IMR-90 (cell line): Measurements from ENCODE around the gene TP63. TPM values are rescaled to one million over a fixed set of nuclear protein-coding genes. Genes with fewer than 3 reads are reported as not detected.

ENCODE experiments used
- ATAC-seq: fragments of 200-7000 bp; cut with Tn5 transposase; 2 replicates; pipeline ENCODE4 v1.9.1; 2020; ENCODE audit warnings: low read depth, mild to moderate bottlenecking, moderate library complexity
- BruUV-seq: library from RNA; stranded (reverse); fragments of 400-500 nt; replicated peaks from 2 replicates; lab custom pipeline; 2021; lab: Mats Ljungman, UMichigan
- CTCF ChIA-PET: fragments of 300-600 bp; formaldehyde crosslinking; extraction: SDS; loops from one replicate; lab custom pipeline; 2021; ENCODE audit warnings: antibody characterized with exemption; lab: Yijun Ruan, JAX
- POLR2A ChIA-PET: fragments of 300-600 bp; sonication (Branson Sonifier 250); formaldehyde crosslinking; loops from one replicate; lab custom pipeline; 2022; ENCODE audit warnings: antibody characterized with exemption; ENCODE audit not compliant: unreplicated experiment; lab: Charles Lee
- DNase-seq: peaks from one replicate; pipeline ENCODE4 v3.0.0; 2013
- H2AFZ ChIP-seq: replicated peaks from 2 replicates; pipeline ENCODE3; 2013; ENCODE audit warnings: low read length, mild to moderate bottlenecking; ENCODE audit not compliant: poor library complexity
- H2AK5ac ChIP-seq: 2 replicates; pipeline ENCODE4 v1.6.1; 2013; ENCODE audit warnings: low read depth, low read length, inconsistent platforms
- H2AK9ac ChIP-seq: replicated peaks from 2 replicates; pipeline ENCODE3; 2013; ENCODE audit warnings: mild to moderate bottlenecking, low read depth, low read length, moderate library complexity; ENCODE audit not compliant: poor library complexity
- H2BK120ac ChIP-seq: 2 replicates; pipeline ENCODE4 v1.6.1; 2013; ENCODE audit warnings: low read depth, low read length, inconsistent platforms
- H2BK15ac ChIP-seq: 3 replicates; pipeline ENCODE4 v1.6.1; 2013; ENCODE audit warnings: low read depth, low read length, inconsistent platforms
- H2BK20ac ChIP-seq: 2 replicates; pipeline ENCODE4 v1.6.1; 2013; ENCODE audit warnings: low read depth, mild to moderate bottlenecking, inconsistent platforms, low read length, moderate library complexity
- H2BK5ac ChIP-seq: 2 replicates; pipeline ENCODE4 v1.6.1; 2013; ENCODE audit warnings: mild to moderate bottlenecking, low read depth, low read length, inconsistent platforms; ENCODE audit not compliant: poor library complexity, severe bottlenecking
- H3K14ac ChIP-seq: replicated peaks from 2 replicates; pipeline ENCODE4 v1.6.1; 2013; ENCODE audit warnings: low read depth, low read length, inconsistent platforms
- H3K18ac ChIP-seq: 2 replicates; pipeline ENCODE4 v1.6.1; 2013; ENCODE audit warnings: low read depth, low read length, control low read depth
- H3K23ac ChIP-seq: 2 replicates; pipeline ENCODE4 v1.6.1; 2013; ENCODE audit warnings: low read depth, low read length, inconsistent platforms
- H3K27ac ChIP-seq: 2 replicates; pipeline ENCODE4 v1.5.1; 2013; ENCODE audit warnings: mild to moderate bottlenecking, control low read depth, low read length; ENCODE audit not compliant: insufficient read depth
- H3K27me3 ChIP-seq: 2 replicates; pipeline ENCODE4 v1.6.1; 2013; ENCODE audit warnings: low read length; ENCODE audit not compliant: control insufficient read depth, insufficient read depth
- H3K36me3 ChIP-seq: 2 replicates; pipeline ENCODE4 v1.6.1; 2013; ENCODE audit warnings: low read length, mixed read lengths; ENCODE audit not compliant: control insufficient read depth, insufficient read depth
- H3K4ac ChIP-seq: 2 replicates; pipeline ENCODE4 v1.6.1; 2013; ENCODE audit warnings: low read depth, low read length, inconsistent platforms
- H3K4me1 ChIP-seq: 2 replicates; pipeline ENCODE4 v1.6.1; 2013; ENCODE audit warnings: low read length, mixed read lengths; ENCODE audit not compliant: control insufficient read depth, insufficient read depth
- H3K4me2 ChIP-seq: 2 replicates; pipeline ENCODE4 v1.6.1; 2013; ENCODE audit warnings: low read depth, mild to moderate bottlenecking, control low read depth, low read length, moderate library complexity
- H3K4me3 ChIP-seq: 2 replicates; pipeline ENCODE4 v1.5.1; 2013; ENCODE audit warnings: low read depth, mild to moderate bottlenecking, control low read depth, low read length, moderate library complexity; ENCODE audit not compliant: insufficient read depth
- H3K56ac ChIP-seq: 2 replicates; pipeline ENCODE4 v1.6.1; 2013; ENCODE audit warnings: low read length, inconsistent platforms; ENCODE audit not compliant: insufficient read depth; ENCODE audit errors: extremely low read depth
- H3K79me1 ChIP-seq, 2 experiments: 2 replicates each; pipeline ENCODE4 v1.6.1; 2013; ENCODE audit warnings: low read length in 2 of 2, inconsistent platforms in 1 of 2, low read depth in 1 of 2
- H3K9ac ChIP-seq: 2 replicates; pipeline ENCODE4 v1.6.1; 2013; ENCODE audit warnings: low read depth, low read length, control low read depth
- H3K9me1 ChIP-seq: 2 replicates; pipeline ENCODE4 v1.6.1; 2013; ENCODE audit warnings: low read length, inconsistent platforms; ENCODE audit not compliant: insufficient read depth
- H3K9me3 ChIP-seq: 2 replicates; pipeline ENCODE4 v1.6.1; 2013; ENCODE audit warnings: low read length; ENCODE audit not compliant: control insufficient read depth, insufficient read depth
- H4K20me1 ChIP-seq: 2 replicates; pipeline ENCODE4 v1.6.1; 2013; ENCODE audit warnings: low read length, inconsistent platforms; ENCODE audit not compliant: insufficient read depth
- H4K5ac ChIP-seq: 2 replicates; pipeline ENCODE4 v1.6.1; 2013; ENCODE audit warnings: mild to moderate bottlenecking, low read depth, low read length, control low read depth
- H4K8ac ChIP-seq, 2 experiments: 2 replicates each; pipeline ENCODE4 v1.6.1; 2013; ENCODE audit warnings: low read depth in 2 of 2, low read length in 2 of 2, control low read depth in 1 of 2, inconsistent platforms in 1 of 2
- H4K91ac ChIP-seq: 2 replicates; pipeline ENCODE4 v1.6.1; 2013; ENCODE audit warnings: low read depth, low read length, inconsistent platforms; ENCODE audit not compliant: insufficient read depth
- BHLHE40 ChIP-seq: fragments of 150-350 bp; IDR thresholded peaks from 2 replicates; pipeline ENCODE4 v1.6.1; 2016; ENCODE audit warnings: mild to moderate bottlenecking, low read depth, low read length
- CEBPB ChIP-seq: IDR thresholded peaks from 2 replicates; pipeline ENCODE4 v1.6.1; 2012; ENCODE audit warnings: low read depth, low read length, improper control_type of control experiment
- CHD1 ChIP-seq: IDR thresholded peaks from 2 replicates; pipeline ENCODE4 v1.6.1; 2012; ENCODE audit warnings: low read depth, low read length, improper control_type of control experiment
- FOS ChIP-seq: fragments of 150-350 bp; IDR thresholded peaks from 2 replicates; pipeline ENCODE4 v1.6.1; 2016; ENCODE audit warnings: low read depth, low read length
- MAFK ChIP-seq: IDR thresholded peaks from 2 replicates; pipeline ENCODE4 v1.6.1; 2012; ENCODE audit warnings: low read depth, low read length, improper control_type of control experiment
- MAZ ChIP-seq: IDR thresholded peaks from 2 replicates; pipeline ENCODE4 v1.6.1; 2012; ENCODE audit warnings: low read depth, mild to moderate bottlenecking, low read length, improper control_type of control experiment, moderate library complexity, borderline replicate concordance
- MXI1 ChIP-seq: IDR thresholded peaks from 2 replicates; pipeline ENCODE4 v1.6.1; 2012; ENCODE audit warnings: low read depth, mild to moderate bottlenecking, low read length, moderate library complexity, borderline replicate concordance
- NFE2L2 ChIP-seq: fragments of 150-350 bp; IDR thresholded peaks from 2 replicates; pipeline ENCODE4 v1.6.1; 2016; ENCODE audit warnings: low read depth, mild to moderate bottlenecking, low read length
- RAD21 ChIP-seq: IDR thresholded peaks from 2 replicates; pipeline ENCODE4 v1.6.1; 2012; ENCODE audit warnings: low read length, improper control_type of control experiment
- RCOR1 ChIP-seq: IDR thresholded peaks from 2 replicates; pipeline ENCODE4 v1.6.1; 2012; ENCODE audit warnings: mild to moderate bottlenecking, low read length, improper control_type of control experiment; ENCODE audit not compliant: insufficient replicate concordance
- RFX5 ChIP-seq: IDR thresholded peaks from 2 replicates; pipeline ENCODE4 v1.8.0; 2012; ENCODE audit warnings: low read depth, mild to moderate bottlenecking, low read length, moderate library complexity
- SMC3 ChIP-seq: fragments of 150-350 bp; IDR thresholded peaks from 2 replicates; pipeline ENCODE4 v1.6.1; 2016; ENCODE audit warnings: low read depth, mild to moderate bottlenecking, antibody characterized with exemption, low read length, moderate library complexity
- WGBS, 2 experiments: methylation state at CpG; one replicate each; pipeline versions ENCODE4 v1.1.5 to v1.1.7; 2013; ENCODE audit warnings: missing lambda C conversion rate in 2 of 2; ENCODE audit not compliant: insufficient read length in 1 of 2; ENCODE audit errors: extremely low coverage in 2 of 2; 5-methylcytosine and 5-hydroxymethylcytosine counted together
- dilution Hi-C: fragments of 300-500 bp; cut with HindIII; formaldehyde crosslinking; loops from one replicate; pipeline ENCODE4 v1.14.3; 2018; ENCODE audit warnings: low sequenced_read_pairs; ENCODE audit not compliant: unreplicated experiment
- in situ Hi-C: fragments of 300-500 bp; cut with MboI; formaldehyde crosslinking; loops from 3 replicates; pipeline ENCODE4 v1.14.3; 2019; ENCODE audit warnings: low sequenced_read_pairs, inconsistent platforms, mixed read lengths
- intact Hi-C: fragments of 100-400 bp; cut with micrococcal nuclease; formaldehyde crosslinking; loops from 2 replicates; pipeline ENCODE4 v1.10.0; 2022
- polyA plus RNA-seq, 3 experiments: library from polyadenylated mRNA; depleted of rRNA; stranded (reverse); fragments of >200 nt; gene quantifications; 2 replicates each; pipeline ENCODE4 v1.2.3, GENCODE V29; 2012; ENCODE audit warnings: low replicate concordance in 1 of 3
- total RNA-seq: library from RNA; depleted of rRNA; stranded (reverse); fragments of >200 nt; gene quantifications from 2 replicates; pipeline ENCODE4 v1.2.3, GENCODE V29; 2012
- TF ChIP-seq, protein P1 (sequence below): fragments of 150-350 bp; IDR thresholded peaks from 2 replicates; pipeline ENCODE4 v1.6.1; 2017; ENCODE audit warnings: mild to moderate bottlenecking, antibody characterized with exemption, low read length, low read depth
- TF ChIP-seq, protein P2 (sequence below): fragments of 150-350 bp; IDR thresholded peaks from 2 replicates; pipeline ENCODE4 v1.6.1; 2016; ENCODE audit warnings: low read depth, mild to moderate bottlenecking, low read length, moderate library complexity, borderline replicate concordance
- TF ChIP-seq, protein P3 (sequence below): conservative IDR thresholded peaks from 2 replicates; pipeline ENCODE4 v1.5.1; 2012; ENCODE audit warnings: mild to moderate bottlenecking, low read depth, low read length, improper control_type of control experiment

TP63 gene
- total and polyA plus RNA-seq, 2 of the 4 experiments (the other 2 are of a cell fraction) = not detected

DNA sequence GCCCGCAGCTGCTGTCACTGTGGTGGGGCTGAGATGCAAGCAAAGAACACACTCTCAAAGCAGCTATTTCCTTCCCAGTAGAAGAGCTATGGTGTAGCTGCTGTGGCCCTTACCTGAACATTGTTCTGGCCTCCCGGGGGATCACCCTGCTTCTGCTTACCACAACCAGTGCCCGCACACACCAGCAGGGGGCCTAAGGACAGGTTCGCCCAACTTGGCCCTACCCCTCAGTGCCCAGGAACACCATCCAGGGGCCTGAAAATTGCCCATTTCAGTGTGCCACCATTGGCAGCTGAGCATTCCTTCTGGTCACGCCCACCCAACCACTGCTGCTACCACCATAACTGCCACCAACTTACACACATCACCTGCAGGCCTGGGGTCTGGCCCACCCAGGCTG is 113.0 kb downstream of the TP63 start:
- in situ Hi-C loops = no loop called here
- POLR2A ChIA-PET = no interaction called here

More for the DNA sequence above, 113.0 kb downstream of the TP63 start:
- peaks cover 3% of the 10 kb centered on the region for H3K9me3 ChIP-seq
- no peak overlapping the region for H2AK9ac ChIP-seq
- H2AK5ac ChIP-seq = no peak overlapping the region
- ATAC-seq (no peak), DNase-seq (no peak)
- H2BK15ac ChIP-seq = no peak overlapping the region
- no peak overlapping the region for H2BK5ac ChIP-seq
- H4K20me1 ChIP-seq = no peaks in the 10 kb centered on the region
- no peaks in the 10 kb centered on the region for H3K79me1 ChIP-seq
- H4K91ac ChIP-seq = no peak overlapping the region
- WGBS, 2 experiments = 50% methylated on average over 1 of the region's 5 CpGs; no CpG with 5 or more reads in 1 of the 2 experiments
- no peak overlapping the region for H2AFZ ChIP-seq
- H3K18ac ChIP-seq = no peak overlapping the region
- BruUV-seq = no TSS peak
- no peak overlapping the region for H3K9ac ChIP-seq
- no peak overlapping the region for H3K23ac ChIP-seq
- intact Hi-C loops = no loop called here
- no peak overlapping the region for H4K8ac ChIP-seq
- H3K14ac ChIP-seq = no peak overlapping the region
- H3K27me3 ChIP-seq = no peaks in the 10 kb centered on the region
- no peak overlapping the region for H3K4me2 ChIP-seq
- no peak overlapping the region for H2BK20ac ChIP-seq
- H4K5ac ChIP-seq = no peak overlapping the region
- no peak for TF ChIP-seq BHLHE40
- TF ChIP-seq, protein P1, sequence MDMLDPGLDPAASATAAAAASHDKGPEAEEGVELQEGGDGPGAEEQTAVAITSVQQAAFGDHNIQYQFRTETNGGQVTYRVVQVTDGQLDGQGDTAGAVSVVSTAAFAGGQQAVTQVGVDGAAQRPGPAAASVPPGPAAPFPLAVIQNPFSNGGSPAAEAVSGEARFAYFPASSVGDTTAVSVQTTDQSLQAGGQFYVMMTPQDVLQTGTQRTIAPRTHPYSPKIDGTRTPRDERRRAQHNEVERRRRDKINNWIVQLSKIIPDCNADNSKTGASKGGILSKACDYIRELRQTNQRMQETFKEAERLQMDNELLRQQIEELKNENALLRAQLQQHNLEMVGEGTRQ = no peak
- no peak for TF ChIP-seq MAFK
- TF ChIP-seq, protein P2, sequence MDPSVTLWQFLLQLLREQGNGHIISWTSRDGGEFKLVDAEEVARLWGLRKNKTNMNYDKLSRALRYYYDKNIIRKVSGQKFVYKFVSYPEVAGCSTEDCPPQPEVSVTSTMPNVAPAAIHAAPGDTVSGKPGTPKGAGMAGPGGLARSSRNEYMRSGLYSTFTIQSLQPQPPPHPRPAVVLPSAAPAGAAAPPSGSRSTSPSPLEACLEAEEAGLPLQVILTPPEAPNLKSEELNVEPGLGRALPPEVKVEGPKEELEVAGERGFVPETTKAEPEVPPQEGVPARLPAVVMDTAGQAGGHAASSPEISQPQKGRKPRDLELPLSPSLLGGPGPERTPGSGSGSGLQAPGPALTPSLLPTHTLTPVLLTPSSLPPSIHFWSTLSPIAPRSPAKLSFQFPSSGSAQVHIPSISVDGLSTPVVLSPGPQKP = no peak
- no peak for TF ChIP-seq RAD21
- TF ChIP-seq CHD1 = no peak
- TF ChIP-seq FOS = no peak
- TF ChIP-seq CEBPB = no peak
- TF ChIP-seq NFE2L2 = no peak
- TF ChIP-seq SMC3 = no peak
- TF ChIP-seq RCOR1 = no peak
- TF ChIP-seq MAZ = no peak
- TF ChIP-seq RFX5 = no peak
- no peak for TF ChIP-seq MXI1
- TF ChIP-seq, protein P3, sequence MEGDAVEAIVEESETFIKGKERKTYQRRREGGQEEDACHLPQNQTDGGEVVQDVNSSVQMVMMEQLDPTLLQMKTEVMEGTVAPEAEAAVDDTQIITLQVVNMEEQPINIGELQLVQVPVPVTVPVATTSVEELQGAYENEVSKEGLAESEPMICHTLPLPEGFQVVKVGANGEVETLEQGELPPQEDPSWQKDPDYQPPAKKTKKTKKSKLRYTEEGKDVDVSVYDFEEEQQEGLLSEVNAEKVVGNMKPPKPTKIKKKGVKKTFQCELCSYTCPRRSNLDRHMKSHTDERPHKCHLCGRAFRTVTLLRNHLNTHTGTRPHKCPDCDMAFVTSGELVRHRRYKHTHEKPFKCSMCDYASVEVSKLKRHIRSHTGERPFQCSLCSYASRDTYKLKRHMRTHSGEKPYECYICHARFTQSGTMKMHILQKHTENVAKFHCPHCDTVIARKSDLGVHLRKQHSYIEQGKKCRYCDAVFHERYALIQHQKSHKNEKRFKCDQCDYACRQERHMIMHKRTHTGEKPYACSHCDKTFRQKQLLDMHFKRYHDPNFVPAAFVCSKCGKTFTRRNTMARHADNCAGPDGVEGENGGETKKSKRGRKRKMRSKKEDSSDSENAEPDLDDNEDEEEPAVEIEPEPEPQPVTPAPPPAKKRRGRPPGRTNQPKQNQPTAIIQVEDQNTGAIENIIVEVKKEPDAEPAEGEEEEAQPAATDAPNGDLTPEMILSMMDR = no peak
- no peak overlapping the region for H3K4ac ChIP-seq
- H3K9me1 ChIP-seq = no peaks in the 10 kb centered on the region
- no peak overlapping the region for H3K27ac ChIP-seq
- no peaks in the 10 kb centered on the region for H3K4me1 ChIP-seq
- no peak overlapping the region for H3K4me3 ChIP-seq
- CTCF ChIA-PET = no interaction called here
- dilution Hi-C loops = no loop called here
- H3K56ac ChIP-seq = no peak overlapping the region
- H3K36me3 ChIP-seq = no peaks in the 10 kb centered on the region
- no peak overlapping the region for H2BK120ac ChIP-seq
